HepG2 (cell line): ENCODE results near the gene DENND1C. TPM values are rescaled to one million over a fixed set of nuclear protein-coding genes. Genes with fewer than 3 reads are reported as not detected.

Experiments
- EED ChIP-seq: sonication (generic); formaldehyde crosslinking; IDR thresholded peaks from 2 replicates; pipeline ENCODE4 v1.5.0; 2020; ENCODE audit warnings: mild to moderate bottlenecking, missing genetic modification reagents
- ELF4 ChIP-seq: sonication (generic); formaldehyde crosslinking; IDR thresholded peaks from 2 replicates; pipeline ENCODE4 v1.5.0; 2020; ENCODE audit warnings: missing genetic modification reagents, mild to moderate bottlenecking, moderate library complexity, borderline replicate concordance
- ERF ChIP-seq: IDR thresholded peaks from 2 replicates; pipeline ENCODE4 v1.6.1; 2018; ENCODE audit warnings: missing biosample characterization, missing genetic modification reagents
- HDAC2 ChIP-seq: sonication (generic); formaldehyde crosslinking; IDR thresholded peaks from 2 replicates; pipeline ENCODE4 v1.4.0; 2020; ENCODE audit warnings: missing genetic modification reagents
- NFYB ChIP-seq: sonication (generic); formaldehyde crosslinking; IDR thresholded peaks from 2 replicates; pipeline ENCODE4 v1.4.0; 2020; ENCODE audit warnings: missing genetic modification reagents
- SAP130 ChIP-seq: IDR thresholded peaks from 2 replicates; pipeline ENCODE4 v1.6.1; 2016; ENCODE audit warnings: low read depth
- SP1 ChIP-seq, 2 experiments: fragments of 450-650 bp in 1 of 2; sonication (generic) in 1 of 2; formaldehyde crosslinking in 1 of 2; IDR thresholded peaks; 2 replicates each; pipeline versions ENCODE4 v1.4.0 to v1.6.1; 2016 to 2020; ENCODE audit warnings: missing genetic modification reagents in 1 of 2
- SP4 ChIP-seq: sonication (generic); formaldehyde crosslinking; IDR thresholded peaks from 2 replicates; pipeline ENCODE4 v1.8.1; 2023; ENCODE audit warnings: mild to moderate bottlenecking, missing genetic modification reagents
- SP5 ChIP-seq: IDR thresholded peaks from 2 replicates; pipeline ENCODE4 v1.6.1; 2016; ENCODE audit warnings: low read depth, borderline replicate concordance
- TBX2 ChIP-seq: sonication (generic); formaldehyde crosslinking; IDR thresholded peaks from 2 replicates; pipeline ENCODE4 v1.5.0; 2020; ENCODE audit warnings: missing genetic modification reagents, mild to moderate bottlenecking, borderline replicate concordance
- TFE3 ChIP-seq: IDR thresholded peaks from 2 replicates; pipeline ENCODE4 v1.6.1; 2016
- ZEB1 ChIP-seq: IDR thresholded peaks from 2 replicates; pipeline ENCODE4 v1.6.1; 2012; ENCODE audit warnings: mild to moderate bottlenecking, low read depth, inconsistent platforms; ENCODE audit not compliant: insufficient replicate concordance
- ZNF121 ChIP-seq: sonication (generic); formaldehyde crosslinking; IDR thresholded peaks from 2 replicates; pipeline ENCODE4 v1.5.0; 2020; ENCODE audit warnings: mild to moderate bottlenecking, missing genetic modification reagents
- ZNF318 ChIP-seq: sonication (generic); formaldehyde crosslinking; IDR thresholded peaks from 2 replicates; pipeline ENCODE4 v1.4.0; 2020; ENCODE audit warnings: mild to moderate bottlenecking, missing genetic modification reagents
- ZNF746 ChIP-seq: sonication (generic); formaldehyde crosslinking; IDR thresholded peaks from 2 replicates; pipeline ENCODE4 v1.8.0; 2022; ENCODE audit warnings: mild to moderate bottlenecking, missing genetic modification reagents
- ZNF777 ChIP-seq: sonication (generic); formaldehyde crosslinking; IDR thresholded peaks from 2 replicates; pipeline ENCODE4 v1.4.0; 2020; ENCODE audit warnings: missing genetic modification reagents
- polyA plus RNA-seq, 8 experiments: library from polyadenylated mRNA; depleted of rRNA in 3 of 8; stranded (reverse) in 7 of 8; unstranded in 1 of 8; fragments of >200 nt; fragmentation: Illumina TruSeq in 4 of 8; extraction: Trizol in 4 of 8; gene quantifications; 2 replicates each; pipeline versions ENCODE4 v1.2.1 to v1.2.3, GENCODE V29; 2011 to 2016; ENCODE audit warnings: low read depth in 4 of 8, missing spikeins in 1 of 8, mixed read lengths in 1 of 8; ENCODE audit not compliant: insufficient read depth in 1 of 8
- total RNA-seq, 5 experiments: library from RNA; depleted of rRNA; stranded (reverse); fragments of >200 nt; fragmentation: Illumina TruSeq; extraction: Trizol; gene quantifications; 2 replicates each; pipeline ENCODE4 v1.2.3, GENCODE V29; 2016; ENCODE audit warnings: low read depth in 1 of 5
- TF ChIP-seq, protein P1 (sequence below): IDR thresholded peaks from 2 replicates; pipeline ENCODE4 v1.6.1; 2016; ENCODE audit warnings: control low read depth

Gene DENND1C
- total and polyA plus RNA-seq, 2 of the 13 experiments (the other 11 are each of a cell fraction or from before 2014, with no cell fraction given), result 0.04 to 0.73 TPM

- TF ChIP-seq, protein P1, sequence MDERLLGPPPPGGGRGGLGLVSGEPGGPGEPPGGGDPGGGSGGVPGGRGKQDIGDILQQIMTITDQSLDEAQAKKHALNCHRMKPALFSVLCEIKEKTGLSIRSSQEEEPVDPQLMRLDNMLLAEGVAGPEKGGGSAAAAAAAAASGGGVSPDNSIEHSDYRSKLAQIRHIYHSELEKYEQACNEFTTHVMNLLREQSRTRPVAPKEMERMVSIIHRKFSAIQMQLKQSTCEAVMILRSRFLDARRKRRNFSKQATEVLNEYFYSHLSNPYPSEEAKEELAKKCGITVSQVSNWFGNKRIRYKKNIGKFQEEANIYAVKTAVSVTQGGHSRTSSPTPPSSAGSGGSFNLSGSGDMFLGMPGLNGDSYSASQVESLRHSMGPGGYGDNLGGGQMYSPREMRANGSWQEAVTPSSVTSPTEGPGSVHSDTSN, result peak; percentile 72
- TF ChIP-seq TFE3 (CRISPR knock-in tag) (no peak), SAP130 (CRISPR knock-in tag) (peak; percentile 23), SP1 (IDR thresholded peaks at IDR 0.05) (peak; percentile 13; the same call in 1 of the 2 replicates), SP1 (CRISPR knock-in tag; IDR thresholded peaks at IDR 0.05) (peak; percentile 37; the same call in 1 of the 2 replicates), ZEB1 (peak; percentile 21), ZNF318 (CRISPR knock-in tag) (no peak), TBX2 (CRISPR knock-in tag) (0 out of 2 replicates have a peak, but pooled peaks have one; percentile 22), HDAC2 (CRISPR knock-in tag) (0 out of 2 replicates have a peak, but pooled peaks have one; percentile 15), SP5 (CRISPR knock-in tag) (0 out of 2 replicates have a peak, but pooled peaks have one; percentile 21), SP4 (peak; percentile 24; the same call in 1 of the 2 replicates), EED (CRISPR knock-in tag) (peak; percentile 77), NFYB (CRISPR knock-in tag) (peak; percentile 24; the same call in 1 of the 2 replicates), ZNF777 (CRISPR knock-in tag) (0 out of 2 replicates have a peak, but pooled peaks have one; percentile 13), ERF (CRISPR knock-in tag) (0 out of 2 replicates have a peak, but pooled peaks have one; percentile 36), ZNF121 (CRISPR knock-in tag) (no peak), ZNF746 (CRISPR knock-in tag) (0 out of 2 replicates have a peak, but pooled peaks have one; percentile 9), ELF4 (CRISPR knock-in tag) (no peak)
Measured at GRCh38 chr19:6516018-6516658, 34.6 kb upstream of the DENND1C start (continued).
